GM18909 (cell line): ENCODE results near the gene ZBTB6.
A peak's percentile ranks its signal among the peaks of the same experiment; 100 is the strongest.

Source experiments
- ATAC-seq: cut with Tn5 transposase; IDR thresholded peaks from one replicate; pipeline ENCODE4 v1.9.1; 2021; ENCODE audit warnings: mild to moderate bottlenecking; ENCODE audit not compliant: unreplicated experiment, poor library complexity

ZBTB6 gene, protein sequence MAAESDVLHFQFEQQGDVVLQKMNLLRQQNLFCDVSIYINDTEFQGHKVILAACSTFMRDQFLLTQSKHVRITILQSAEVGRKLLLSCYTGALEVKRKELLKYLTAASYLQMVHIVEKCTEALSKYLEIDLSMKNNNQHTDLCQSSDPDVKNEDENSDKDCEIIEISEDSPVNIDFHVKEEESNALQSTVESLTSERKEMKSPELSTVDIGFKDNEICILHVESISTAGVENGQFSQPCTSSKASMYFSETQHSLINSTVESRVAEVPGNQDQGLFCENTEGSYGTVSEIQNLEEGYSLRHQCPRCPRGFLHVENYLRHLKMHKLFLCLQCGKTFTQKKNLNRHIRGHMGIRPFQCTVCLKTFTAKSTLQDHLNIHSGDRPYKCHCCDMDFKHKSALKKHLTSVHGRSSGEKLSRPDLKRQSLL

DNA sequence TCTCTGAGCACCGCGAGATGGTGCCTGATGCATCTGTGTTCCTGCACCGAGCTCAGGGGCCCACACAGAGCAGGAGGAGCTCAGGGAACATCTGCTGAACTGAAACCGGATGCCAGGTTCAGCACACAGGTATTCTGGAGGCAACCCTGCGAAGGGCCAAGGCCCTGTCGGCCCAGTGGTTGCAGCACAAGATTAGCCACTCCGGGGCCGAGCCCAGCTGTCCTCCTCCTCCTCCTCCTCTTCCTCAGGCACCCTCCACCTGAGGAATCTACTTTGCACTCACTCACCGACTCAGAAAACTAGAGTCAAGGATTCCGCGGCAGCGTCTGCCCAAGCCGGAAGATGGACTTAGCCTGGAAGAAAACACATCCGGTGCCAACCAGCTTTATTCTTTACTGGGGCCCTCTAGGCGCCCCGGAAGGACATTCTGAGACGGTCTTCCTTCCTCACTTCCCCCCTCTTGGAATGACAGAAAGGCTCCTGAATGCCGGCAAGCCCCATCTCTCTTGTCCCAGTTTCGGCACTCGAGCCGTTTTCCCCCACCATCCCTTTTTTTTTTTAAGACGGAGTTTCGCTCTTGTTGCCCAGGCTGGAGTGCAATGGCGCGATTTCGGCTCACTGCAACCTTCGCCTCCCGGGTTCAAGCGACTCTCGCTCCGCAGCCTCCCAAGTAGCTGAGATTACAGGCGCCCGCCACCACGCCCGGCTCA, at the start of gene ZBTB6:
ZBTB6 (minus strand) TSS at position 360 of the 710 bp plus-strand sequence. CDS start 1,251 bp downstream, outside the sequence.
- ATAC-seq, result peak; percentile 97

DNA sequence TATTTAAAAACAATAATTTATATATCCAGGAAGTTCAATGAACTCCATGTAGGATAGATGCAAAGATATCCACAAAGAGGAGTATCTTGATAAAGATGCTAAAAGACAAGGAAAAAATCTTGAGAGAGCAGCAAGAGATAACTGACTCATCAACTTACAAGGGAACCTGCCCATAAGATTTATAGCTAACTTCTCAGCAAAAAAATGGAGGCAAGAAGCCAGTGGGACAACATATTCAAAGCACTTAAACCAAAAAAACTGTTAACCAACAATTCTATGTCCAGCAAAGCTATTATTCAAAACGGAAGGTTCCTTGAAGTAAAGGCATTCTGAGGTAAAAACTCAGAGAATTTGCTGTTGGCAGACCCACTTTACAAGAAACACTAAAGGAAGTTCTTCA, 48.0 kb upstream of the ZBTB6 start:
- ATAC-seq, result no peak

DNA sequence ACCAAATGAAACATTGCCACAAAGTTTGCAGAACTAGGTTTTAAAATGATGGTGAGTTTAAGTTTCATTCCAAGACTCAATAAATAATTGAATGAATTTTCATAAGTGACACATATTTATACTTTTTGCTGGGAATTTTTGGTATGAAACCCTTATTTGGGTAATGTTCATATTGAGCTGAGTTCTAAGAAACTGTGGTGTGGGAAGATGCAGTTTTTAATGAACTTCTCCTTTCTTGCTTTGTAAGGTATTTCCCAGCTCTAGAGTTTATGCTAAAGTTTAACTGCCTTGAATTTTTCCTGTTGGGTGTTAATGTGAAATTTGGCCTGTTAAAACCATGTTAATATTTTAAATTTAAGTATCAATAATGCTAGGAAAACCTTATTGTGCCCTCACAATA, 42.8 kb upstream of the ZBTB6 start:
- ATAC-seq, result no peak

DNA sequence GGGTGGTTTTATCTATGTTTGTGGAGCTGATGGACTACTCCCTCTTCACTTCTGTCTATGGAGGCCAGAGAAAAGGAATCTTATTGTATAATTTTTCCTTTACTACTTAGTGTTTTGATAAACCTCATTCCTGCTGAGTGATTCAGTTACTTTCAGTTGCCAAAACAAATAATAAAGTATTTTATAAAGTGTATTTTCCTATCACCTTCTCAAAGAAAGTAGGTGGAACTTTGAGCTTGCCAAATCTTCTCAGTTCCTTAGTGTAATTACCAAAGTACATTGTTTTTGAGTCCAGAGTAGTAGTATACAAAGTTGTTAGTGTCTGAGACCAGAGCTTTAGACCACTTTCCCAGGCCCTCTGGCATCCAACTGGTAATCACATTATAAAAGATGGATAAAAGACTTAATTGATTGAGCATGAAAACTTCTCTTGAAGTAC, 41.1 kb upstream of the ZBTB6 start:
- no peak for ATAC-seq

DNA sequence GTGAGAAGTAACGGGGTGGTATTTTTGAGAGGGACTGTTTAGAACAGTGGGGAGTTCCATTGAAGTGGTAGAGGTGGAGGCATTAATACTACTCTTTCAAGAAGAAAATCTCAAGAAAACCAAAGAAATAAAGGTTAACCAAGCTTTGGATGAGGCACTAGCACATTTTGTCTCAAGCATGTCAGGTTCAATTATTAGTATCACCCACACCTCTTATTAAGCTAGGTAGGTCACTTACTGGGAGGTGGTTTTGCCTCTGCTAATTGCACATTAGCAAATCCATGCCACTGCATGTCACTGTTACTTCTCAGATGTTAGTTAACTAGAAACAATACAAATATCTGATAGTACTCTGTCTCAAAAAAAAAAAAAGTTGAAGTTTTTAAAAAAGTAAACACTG, 37.9 kb upstream of the ZBTB6 start:
- ATAC-seq, result no peak

DNA sequence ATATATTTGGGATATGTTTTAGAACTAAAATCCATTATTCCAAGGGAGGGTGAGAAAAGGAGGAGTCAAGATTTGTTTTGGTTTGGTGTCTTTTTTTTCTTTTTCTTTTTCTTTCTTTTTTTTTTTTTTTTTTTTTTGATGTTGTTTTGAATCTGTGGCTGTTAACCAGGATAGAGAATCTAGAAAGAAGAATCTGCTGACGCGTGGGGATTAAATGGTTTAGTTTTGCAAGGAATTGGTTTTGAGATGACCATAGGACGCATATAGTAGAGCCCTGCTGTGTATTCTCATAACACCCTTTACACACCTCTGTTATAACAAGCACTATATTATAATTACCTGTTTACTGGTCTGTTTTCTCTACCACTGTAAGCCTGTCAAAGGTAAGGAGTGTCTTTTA, 37.1 kb upstream of the ZBTB6 start:
- no peak for ATAC-seq

DNA sequence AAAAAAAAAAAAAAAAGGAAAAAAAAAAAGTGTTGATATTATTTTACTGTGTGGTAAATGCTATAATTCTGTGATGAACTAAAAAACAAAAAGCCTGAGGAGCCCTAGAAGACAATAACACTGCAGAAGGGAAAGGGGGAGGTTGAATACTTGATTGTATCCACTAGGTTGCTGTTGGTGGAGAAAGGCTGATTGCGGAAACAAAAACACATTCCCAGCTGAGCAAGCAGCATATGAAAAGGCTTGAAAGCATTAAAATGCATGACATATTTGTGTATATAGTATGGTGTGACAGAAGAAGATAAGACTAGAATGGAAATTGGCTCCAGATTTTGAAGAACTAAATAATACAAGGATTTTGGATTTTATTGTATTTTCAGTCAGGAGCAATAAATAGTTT, 36.6 kb upstream of the ZBTB6 start:
- no peak for ATAC-seq

DNA sequence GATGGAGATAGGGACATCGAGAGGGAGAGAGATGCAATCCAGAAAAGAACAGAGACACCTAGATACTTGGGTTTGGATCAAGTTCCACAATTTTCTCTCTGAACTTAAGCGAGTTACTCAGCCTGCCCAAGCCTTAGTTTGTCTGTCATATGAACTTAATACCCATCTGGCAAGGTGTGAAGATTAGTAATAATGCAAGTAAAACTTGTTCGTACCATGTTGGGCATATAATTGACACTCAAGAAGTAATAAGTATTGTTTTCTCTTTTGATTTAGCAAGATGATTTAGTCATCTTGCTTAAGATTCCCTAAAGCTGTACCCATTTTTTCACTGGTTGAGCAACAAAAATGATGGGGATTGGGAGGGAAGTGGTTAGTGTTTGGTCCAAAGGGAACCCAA, 35.2 kb upstream of the ZBTB6 start:
- ATAC-seq, result no peak

DNA sequence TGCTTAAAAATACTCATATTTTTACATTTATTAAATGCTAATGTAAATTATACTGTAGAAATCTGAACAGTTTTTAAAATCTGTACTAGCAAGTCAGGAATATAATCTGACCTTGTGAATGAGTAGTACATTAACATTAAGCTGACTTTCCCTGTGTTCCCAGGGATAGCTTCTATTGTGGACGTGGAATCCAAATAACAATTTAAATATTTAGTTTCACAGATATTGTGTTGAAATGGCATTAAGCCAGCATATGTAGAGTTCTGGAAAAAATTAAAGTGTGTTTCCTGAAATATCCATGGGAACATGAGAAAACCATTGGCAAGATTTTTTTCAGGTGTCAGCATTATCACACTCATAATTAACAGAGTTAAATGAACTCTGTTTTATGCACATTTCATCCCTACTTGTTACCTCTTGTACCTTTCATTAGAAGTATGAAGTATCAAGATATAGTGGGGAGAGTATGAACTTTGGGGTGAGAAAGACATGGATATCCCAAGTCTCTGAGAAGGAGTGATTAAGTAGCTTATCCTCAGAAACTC, 33.4 kb upstream of the ZBTB6 start:
- ATAC-seq, result no peak

DNA sequence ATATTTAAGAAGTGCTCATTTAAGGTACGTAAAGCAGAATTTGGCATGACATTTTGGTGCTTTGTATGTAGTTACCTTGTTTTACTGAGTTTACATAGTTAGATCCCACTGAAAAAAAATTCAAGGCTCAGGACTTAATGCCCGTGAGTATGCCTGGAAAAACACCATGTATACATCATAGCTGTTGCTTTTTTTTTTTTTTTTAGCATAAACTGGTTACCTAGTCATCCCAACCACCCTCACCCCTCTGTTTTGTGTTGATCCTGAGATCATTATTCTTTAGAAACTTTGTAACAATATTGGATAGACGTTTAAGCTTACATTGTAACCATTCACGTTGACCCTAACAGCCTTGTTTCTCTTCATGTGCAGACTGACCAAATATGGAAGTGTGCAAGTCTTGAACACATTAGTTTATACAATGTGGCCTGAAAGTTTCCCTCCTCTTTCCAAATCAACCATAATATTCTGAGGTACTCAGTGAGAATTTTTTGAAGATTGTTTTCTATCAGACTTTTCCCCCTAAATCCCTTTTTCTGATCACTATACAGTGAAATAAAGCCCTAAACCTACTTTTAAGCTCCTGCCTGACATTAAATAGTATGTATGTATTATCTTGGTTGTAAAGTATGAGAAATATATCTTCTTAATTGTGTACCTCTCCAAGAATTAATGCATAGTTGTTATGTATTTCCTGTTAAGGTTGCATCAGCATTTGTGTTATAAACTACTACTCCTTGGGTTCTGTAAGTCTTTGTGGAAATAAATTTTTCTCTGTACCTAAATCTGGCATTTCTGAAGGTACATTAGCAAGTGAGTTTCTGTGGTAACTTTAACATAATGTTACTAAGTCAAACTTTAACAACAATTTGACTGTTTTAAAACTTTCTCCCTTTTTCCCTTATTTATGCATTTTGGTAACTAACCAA, 32.1 kb upstream of the ZBTB6 start:
- ATAC-seq, result no peak

DNA sequence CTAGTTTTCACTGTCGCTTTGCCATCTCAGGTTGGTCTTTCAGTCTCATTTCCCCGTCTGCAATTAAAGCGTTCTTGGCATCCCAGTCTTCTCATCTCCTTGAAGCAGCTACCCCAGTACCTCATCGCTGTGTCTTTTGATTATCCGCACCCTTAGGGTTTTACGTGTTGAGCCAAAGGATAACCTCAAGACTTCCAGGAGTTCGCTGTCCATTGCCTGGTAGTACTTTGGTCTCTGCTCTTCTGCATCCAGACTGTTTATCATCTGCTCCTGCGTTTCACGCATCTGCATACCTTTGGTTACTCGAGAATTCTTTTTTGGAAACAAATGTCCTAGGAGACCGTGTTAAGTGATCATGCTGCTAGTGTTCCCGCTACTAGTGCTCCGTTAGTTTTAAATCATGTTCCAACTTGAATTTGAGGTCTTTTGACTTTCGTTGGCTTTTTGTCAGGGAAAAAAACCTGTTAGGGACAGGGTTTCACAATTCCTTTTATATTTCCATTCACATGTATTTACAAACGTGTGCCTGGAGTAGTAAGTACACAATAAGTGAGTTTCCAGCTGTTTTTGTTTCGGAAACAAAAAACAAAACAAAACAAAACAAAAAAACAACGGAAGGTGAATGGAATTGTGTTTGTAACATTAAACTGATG, 28.6 kb upstream of the ZBTB6 start:
- peak; percentile 3 for ATAC-seq

DNA sequence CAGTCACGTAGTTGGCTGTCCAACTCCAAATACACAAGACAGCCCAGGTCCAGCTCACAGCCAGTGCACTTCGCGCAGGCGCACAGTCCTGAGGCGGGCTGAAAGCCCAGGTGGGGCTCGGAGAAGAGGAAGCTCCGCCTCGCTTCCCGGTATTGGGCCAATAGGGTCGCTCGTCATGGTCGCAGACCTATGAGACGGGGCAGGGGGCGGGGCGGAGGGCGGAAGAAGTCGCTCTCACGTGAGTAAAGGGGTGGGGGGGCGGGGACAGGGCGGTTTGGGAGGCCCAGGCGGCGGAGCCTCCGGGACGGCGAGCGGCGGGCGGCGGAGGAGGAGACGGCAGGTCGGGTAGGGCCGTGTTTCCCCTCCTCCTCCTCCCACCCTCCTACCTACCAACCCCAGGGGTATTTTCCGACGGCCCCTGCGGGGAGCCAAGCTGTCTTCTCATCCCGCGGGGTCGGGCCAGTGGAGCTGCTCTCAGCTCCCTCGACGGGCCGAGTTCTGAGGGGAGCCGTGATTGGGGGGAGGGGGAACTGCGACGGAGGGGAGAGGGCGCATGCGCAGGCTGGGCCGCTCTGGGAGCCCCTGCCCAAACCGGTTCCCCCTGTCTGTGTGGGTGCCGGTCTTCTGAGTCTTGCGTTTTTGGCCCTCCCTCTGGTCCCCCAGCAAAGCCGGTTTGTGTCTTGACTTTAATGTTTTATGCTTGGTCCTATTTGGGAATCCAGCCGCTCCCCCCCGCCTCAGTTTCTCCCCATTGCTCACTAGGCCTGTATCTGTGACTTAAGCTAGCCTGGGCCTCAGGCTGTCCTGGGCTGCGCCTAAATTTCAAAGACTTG, 27.8 kb upstream of the ZBTB6 start, which contains the start of gene RABGAP1:
RABGAP1 (plus strand) TSS at position 272 of the 833 bp plus-strand sequence. CDS start 16,040 bp downstream, outside the sequence.
- peak; percentile 97 for ATAC-seq

DNA sequence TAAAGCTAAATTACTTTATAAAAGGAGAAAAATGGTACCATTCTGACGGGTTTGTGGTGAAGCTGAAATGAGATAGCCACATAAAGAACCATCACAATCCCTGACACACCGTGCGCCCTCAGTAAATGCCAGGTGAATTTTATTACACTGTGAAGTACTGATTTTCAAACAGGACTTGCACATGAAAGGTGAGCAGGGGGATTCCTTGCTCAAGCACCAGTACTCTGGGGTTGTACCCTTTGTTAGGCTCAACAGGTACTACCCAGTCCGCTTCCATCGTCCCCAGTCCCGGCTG, 27.3 kb upstream of the ZBTB6 start:
- no peak for ATAC-seq

DNA sequence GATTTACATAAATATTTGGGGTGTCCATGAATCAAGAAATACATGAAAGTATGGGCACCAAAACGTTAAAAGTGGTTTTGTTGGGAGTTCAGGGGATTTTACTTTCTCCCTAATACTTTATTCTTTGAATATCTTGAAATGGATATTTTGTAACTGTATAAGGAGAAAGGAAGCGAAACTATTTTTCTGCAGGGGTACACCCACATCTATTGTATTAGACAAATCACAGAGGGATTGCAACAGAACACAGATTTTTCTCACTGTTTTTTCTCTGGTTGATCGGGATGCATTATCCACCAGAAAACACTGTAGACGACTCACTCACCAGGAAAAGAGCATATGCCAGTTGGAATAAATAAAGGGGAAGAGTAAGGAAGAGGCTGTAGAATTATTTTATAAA, 26.5 kb upstream of the ZBTB6 start:
- no peak for ATAC-seq

DNA sequence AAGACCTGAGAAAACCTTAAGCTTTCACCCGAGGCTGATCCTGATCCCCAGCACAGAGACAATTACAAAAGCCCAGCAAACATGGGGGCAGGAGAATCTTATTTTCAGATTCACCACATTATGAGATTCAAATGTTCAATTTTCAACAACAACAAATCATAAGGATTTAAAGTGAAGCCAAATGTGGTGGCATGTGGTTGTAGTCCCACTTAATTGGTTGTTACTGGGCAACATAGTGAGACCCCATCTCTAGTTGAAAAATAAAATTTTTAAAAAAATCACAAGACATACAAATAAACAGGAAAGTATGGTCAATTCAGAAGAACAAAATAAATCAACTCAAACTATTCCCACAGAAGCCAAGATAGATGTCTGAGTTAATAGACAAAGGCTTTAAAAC, 23.8 kb upstream of the ZBTB6 start:
- ATAC-seq, result no peak

DNA sequence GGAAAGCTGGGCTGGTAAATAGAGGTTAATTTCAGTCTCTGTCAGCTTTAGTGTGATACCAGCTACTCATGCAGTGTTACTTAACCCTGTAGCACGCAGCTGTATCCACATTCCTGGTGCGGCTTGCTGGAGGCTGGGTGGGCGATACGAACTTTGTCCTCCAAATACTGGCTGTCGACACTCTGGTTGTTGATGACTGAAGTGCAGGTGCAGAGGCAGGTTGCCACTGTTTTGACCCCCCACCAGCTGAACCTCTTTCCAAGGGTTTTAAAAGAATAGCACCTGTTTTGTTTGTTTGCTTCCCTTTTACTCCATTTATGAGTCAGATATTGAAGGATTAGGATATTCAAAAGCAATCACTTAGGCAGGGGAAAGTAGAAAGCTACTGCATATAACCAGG, 23.3 kb upstream of the ZBTB6 start:
- ATAC-seq, result no peak

DNA sequence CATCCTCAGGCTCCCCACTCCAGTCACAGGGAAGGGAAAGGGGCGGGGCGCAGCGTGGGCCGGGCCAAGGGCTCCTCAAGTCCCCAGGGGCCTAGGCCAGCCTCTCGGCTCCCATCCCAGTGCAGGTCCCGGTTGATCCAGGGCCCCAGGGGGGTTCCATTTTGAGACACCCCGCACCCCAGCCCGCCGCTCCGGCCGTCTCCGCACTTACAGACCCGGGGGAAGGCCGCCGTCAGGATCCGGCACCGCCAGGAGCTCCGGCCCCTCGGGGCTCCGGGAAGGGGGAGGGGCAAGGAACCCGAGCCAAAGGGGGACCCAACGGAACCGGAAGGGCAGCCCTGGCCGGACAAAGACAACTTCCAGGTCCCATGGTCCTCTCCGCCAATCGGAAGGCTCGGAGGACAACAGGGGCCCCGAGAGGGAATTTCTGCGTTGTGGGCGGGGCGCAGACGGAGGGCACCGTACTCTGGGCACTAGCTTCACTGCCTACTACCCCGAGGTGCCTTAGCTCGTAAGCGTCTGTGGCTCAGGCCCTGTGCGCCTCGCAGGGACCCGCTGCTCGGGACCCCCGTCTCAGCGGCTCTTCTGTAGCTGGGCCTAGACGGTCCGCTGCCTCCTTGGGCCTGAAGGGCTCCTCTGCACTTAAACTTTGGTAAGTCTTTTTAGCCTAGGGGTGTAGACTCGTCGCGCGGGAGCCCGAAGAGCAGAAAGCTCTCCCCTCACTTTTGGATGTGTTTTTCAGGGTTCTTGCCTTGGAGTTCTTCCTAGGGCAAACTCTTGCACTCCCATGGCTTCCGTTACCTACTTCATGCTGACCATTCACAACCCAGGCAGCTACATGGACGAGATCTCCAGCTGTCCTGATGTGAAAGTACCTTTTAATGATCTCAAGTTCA, 18.4 kb upstream of the ZBTB6 start, which contains the start of gene ZBTB26:
ZBTB26 (minus strand) TSS at position 287 of the 896 bp plus-strand sequence. CDS start 11,578 bp downstream, outside the sequence.
- peak; percentile 97 for ATAC-seq
